ENCODE data around the gene TREML2.

- TF ChIP-seq CTCF (IDR thresholded peaks at IDR 0.05) = no peak
- TF ChIP-seq POLR2A (IDR thresholded peaks at IDR 0.05) = no peak
These were observed 1.2 kb downstream of the TREML2 start for GRCh38 chr6:41199552-41200246.
